ENCODE measurements around the gene PIBF1.

DNA sequence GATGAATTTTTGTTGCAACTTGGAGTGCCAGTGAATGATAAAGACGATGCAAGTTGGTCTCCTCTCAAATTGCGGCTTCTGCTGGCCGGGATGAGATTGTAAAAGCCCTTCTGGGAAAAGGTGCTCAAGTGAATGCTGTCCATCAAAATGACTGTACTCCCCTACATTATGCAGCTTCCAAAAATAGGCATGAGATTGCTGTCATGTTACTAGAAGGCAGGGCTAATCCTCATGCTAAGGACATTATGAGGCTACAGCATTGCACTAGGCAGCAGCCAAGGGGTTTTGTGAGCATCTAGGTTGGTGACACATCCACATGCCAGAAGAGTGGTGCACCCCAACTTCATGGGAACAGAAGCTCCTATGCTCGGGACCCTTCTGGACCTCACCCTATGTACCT is 254.6 kb downstream of the PIBF1 start:
- TF ChIP-seq, protein P1, sequence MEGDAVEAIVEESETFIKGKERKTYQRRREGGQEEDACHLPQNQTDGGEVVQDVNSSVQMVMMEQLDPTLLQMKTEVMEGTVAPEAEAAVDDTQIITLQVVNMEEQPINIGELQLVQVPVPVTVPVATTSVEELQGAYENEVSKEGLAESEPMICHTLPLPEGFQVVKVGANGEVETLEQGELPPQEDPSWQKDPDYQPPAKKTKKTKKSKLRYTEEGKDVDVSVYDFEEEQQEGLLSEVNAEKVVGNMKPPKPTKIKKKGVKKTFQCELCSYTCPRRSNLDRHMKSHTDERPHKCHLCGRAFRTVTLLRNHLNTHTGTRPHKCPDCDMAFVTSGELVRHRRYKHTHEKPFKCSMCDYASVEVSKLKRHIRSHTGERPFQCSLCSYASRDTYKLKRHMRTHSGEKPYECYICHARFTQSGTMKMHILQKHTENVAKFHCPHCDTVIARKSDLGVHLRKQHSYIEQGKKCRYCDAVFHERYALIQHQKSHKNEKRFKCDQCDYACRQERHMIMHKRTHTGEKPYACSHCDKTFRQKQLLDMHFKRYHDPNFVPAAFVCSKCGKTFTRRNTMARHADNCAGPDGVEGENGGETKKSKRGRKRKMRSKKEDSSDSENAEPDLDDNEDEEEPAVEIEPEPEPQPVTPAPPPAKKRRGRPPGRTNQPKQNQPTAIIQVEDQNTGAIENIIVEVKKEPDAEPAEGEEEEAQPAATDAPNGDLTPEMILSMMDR (IDR thresholded peaks at IDR 0.05): no peak
- TF ChIP-seq POLR2AphosphoS5 (IDR thresholded peaks at IDR 0.05): no peak

All from suprapubic skin (tissue), 3 donors.